Measurements from ENCODE around the gene NDUFB3. TPM values are rescaled to one million over a fixed set of nuclear protein-coding genes. Genes with fewer than 3 reads are reported as not detected.
A peak's percentile ranks its signal among the peaks of the same experiment; 100 is the strongest.
"Not testable (repeated sequence)": the region's sequence is repeated elsewhere in the genome, so short reads cannot be mapped to it uniquely, and the experiment has no call there.

Gene NDUFB3
- total RNA-seq, 2 experiments from 2014 or later: 158 to 162 TPM

DNA sequence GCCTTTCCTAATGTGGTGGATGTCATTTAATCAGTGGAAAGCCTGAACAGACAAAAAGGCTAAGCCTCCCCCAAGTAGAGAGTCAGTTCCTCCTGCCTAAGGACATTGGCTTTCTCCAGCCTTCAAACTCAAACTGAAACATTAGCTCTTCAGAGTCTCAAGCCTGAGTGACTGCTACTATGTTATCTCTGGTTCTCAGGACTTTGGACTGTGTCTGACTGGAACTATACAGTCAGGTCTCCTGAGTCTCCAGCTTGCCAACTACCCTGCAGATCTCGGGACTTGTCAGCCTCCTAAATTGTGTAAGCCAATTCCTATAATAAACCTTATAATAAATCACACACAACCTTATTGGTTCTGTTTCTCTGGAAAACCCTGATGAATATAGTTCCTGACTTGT lies 12.9 kb upstream of the NDUFB3 start:
- Mint-ChIP-seq H3K9me3 (no peaks in the 10 kb centered on the region), H3K27ac (no peak overlapping the region), H3K4me1 (ENCODE audit: low read depth) (peaks cover 37% of the 10 kb centered on the region), H3K4me3 (no peak overlapping the region), H3K36me3 (peaks cover 21% of the 10 kb centered on the region), H3K27me3 (peaks cover 1% of the 10 kb centered on the region)
- POLR2A ChIA-PET: no interaction called here
- CTCF ChIA-PET: interaction anchor here (0.6 kb wide), 1 partner anchor 72 kb away, joined by 4 read pairs; no protein-coding TSS in a partner anchor
- intact Hi-C loops (cut with micrococcal nuclease): no loop called here
- no peak for DNase-seq

DNA sequence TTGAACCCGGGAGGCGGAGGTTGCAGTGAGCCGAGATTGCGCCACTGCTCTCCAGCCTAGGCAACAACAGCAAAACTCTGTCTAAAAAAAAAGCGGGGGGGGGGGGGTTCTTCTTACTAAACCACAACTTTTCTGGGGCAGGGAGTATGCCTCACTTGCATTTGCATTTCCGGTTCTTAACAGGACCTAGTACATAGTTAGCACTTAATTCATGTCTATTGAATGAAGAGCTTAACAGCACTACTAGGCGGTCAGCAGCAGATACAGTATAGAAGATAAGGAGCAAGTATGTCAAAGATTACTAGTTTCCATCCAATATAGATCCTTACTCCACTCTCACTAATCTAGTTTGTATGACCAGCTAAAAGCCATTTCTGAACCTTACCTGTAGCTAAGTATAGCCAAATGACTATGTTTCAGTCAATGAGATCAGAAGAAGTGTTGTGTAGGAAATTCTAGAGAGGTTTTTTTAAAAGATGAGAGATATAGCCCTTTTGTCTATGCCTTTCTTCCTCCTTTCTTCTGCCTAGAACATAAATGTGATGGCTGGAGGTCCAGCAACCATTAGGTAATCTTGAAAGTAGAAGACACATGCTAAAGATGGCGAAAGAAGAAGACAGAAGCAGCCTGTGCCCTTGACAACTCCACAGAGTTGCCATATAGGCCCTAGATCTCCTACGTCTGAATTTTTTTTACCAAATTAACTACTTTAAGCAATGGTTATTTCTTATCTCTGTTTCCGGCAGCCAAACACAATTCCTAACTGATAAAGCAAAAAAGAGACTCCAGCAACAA lies 11.6 kb upstream of the NDUFB3 start:
- CTCF ChIA-PET: interaction anchor here (1.9 kb wide), 1 partner anchor 9 kb away, joined by 8 read pairs; no protein-coding TSS in a partner anchor
- intact Hi-C loops (cut with micrococcal nuclease): no loop called here
- DNase-seq: no peak
- Mint-ChIP-seq H3K4me1 (ENCODE audit: low read depth) (peaks cover 43% of the 10 kb centered on the region), H3K27me3 (peaks cover 1% of the 10 kb centered on the region), H3K36me3 (peaks cover 19% of the 10 kb centered on the region), H3K27ac (no peak overlapping the region), H3K4me3 (no peak overlapping the region), H3K9me3 (no peaks in the 10 kb centered on the region)
- POLR2A ChIA-PET: no interaction called here

DNA sequence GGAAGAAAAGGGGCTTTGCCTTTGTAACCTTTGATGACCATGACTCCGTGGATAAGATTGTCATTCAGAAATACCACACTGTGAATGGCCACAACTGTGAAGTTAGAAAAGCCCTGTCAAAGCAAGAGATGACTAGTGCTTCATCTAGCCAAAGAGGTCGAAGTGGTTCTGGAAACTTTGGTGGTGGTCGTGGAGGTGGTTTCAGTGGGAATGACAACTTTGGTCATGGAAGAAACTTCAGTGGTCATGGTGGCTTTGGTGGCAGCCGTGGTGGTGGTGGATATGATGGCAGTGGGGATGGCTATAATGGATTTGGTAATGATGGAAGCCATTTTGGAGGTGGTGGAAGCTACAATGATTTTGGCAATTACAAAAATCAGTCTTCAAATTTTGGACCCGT lies 8.3 kb upstream of the NDUFB3 start:
- Mint-ChIP-seq H3K4me3 (peak overlapping the region; percentile 65), H3K36me3 (peaks cover 12% of the 10 kb centered on the region), H3K27ac (peak overlapping the region; percentile 81), H3K4me1 (ENCODE audit: low read depth) (peaks cover 50% of the 10 kb centered on the region)
- POLR2A ChIA-PET: interaction anchor here (0.7 kb wide), 1 partner anchor 62 kb away, joined by 3 read pairs; no protein-coding TSS in a partner anchor
- CTCF ChIA-PET: interaction anchor here (0.7 kb wide), 1 partner anchor 88 kb away, joined by 4 read pairs; no protein-coding TSS in a partner anchor
- H3K27me3 Mint-ChIP-seq; H3K9me3 Mint-ChIP-seq; intact Hi-C loops (cut with micrococcal nuclease): not testable (repeated sequence)
- peak; percentile 72 for DNase-seq

DNA sequence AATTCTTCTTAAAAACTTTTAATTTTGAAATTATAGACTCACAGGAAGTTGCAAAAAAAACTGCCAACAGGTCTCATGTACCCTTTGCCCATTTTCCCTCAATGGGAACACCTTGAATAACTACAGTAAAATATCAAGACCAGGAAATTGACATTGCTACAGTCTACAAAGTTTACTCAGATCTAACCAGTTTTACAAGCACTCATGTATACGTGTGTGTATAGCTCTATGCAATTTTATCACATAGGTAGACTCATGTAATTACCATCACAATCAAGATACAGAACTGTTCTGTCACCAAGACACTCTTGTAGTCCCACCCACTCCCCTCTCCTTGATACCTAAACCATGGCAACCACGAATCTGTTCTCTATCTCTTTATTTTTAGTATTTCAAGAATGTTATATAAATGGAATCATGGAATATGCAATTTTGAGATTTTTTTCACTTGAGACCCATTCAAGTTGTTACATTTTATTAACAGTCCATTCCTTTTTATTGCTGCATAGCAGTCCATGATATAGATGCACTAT lies 6.9 kb upstream of the NDUFB3 start:
- H3K9me3 Mint-ChIP-seq: no peaks in the 10 kb centered on the region
- no peak overlapping the region for H3K4me3 Mint-ChIP-seq
- POLR2A ChIA-PET: interaction anchor here (0.6 to 0.9 kb wide), 2 partner anchors 36 to 89 kb away, joined by 3 to 4 read pairs; no protein-coding TSS in a partner anchor
- no peak overlapping the region for H3K27ac Mint-ChIP-seq
- intact Hi-C loops (cut with micrococcal nuclease): loop anchor here (5.0 kb wide), 1 partner anchor 143 kb away; no protein-coding TSS in a partner anchor
- peaks cover 9% of the 10 kb centered on the region for H3K36me3 Mint-ChIP-seq
- peaks cover 53% of the 10 kb centered on the region for H3K4me1 Mint-ChIP-seq (ENCODE audit: low read depth)
- no peak for DNase-seq
- CTCF ChIA-PET: interaction anchor here (1.5 to 1.7 kb wide), 3 partner anchors 102 to 167 kb away, joined by 3 to 7 read pairs (median 5); partner anchors contain the start of gene ORC2
- peaks cover 1% of the 10 kb centered on the region for H3K27me3 Mint-ChIP-seq

DNA sequence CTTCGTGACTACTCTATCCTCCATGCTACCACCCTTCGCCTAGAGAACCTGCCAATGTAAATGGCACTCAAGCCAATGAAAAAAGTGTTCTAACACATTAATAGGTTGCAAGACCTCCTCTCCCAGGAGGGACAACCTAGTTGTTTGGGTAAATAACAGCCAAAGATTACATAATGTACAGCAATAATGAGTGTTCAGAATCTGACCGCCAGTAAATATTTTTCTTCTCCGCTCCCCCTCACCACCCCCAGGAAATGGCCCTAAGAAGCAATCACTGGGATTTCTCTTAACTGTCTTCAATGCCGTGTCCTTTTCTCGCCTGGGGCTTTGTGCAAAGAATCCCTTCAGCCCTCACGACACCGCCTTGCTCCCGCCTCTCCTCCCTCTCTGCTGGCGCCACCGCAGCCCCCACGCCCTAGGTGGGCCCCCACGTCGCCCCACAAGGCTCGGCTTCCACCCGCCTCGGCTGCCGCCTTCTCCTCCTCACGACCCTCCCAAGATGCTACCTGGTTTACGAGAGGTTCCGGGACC lies 788 bp upstream of the NDUFB3 start:
- intact Hi-C loops (cut with micrococcal nuclease): loop anchor here (1.0 kb wide), 8 partner anchors 46 to 260 kb away; partner anchors contain the start of genes BZW1, CLK1, NIF3L1 and PPIL3
- ChIA-PET CTCF (interaction anchor here (0.6 to 4.3 kb wide), 10 partner anchors 17 to 170 kb away, joined by 3 to 72 read pairs (median 5); partner anchors contain the start of gene ORC2), POLR2A (interaction anchor here (0.6 to 1.0 kb wide), 2 partner anchors 45 to 47 kb away, joined by 3 read pairs; partner anchors contain the start of gene CFLAR)
- H3K27me3 Mint-ChIP-seq: no peaks in the 10 kb centered on the region
- H3K9me3 Mint-ChIP-seq: no peaks in the 10 kb centered on the region
- no peak for DNase-seq
- peaks cover 53% of the 10 kb centered on the region for H3K4me1 Mint-ChIP-seq (ENCODE audit: low read depth)
- H3K36me3 Mint-ChIP-seq: peaks cover 4% of the 10 kb centered on the region
- H3K4me3 Mint-ChIP-seq: peak overlapping the region; percentile 91
- peak overlapping the region; percentile 86 for H3K27ac Mint-ChIP-seq

DNA sequence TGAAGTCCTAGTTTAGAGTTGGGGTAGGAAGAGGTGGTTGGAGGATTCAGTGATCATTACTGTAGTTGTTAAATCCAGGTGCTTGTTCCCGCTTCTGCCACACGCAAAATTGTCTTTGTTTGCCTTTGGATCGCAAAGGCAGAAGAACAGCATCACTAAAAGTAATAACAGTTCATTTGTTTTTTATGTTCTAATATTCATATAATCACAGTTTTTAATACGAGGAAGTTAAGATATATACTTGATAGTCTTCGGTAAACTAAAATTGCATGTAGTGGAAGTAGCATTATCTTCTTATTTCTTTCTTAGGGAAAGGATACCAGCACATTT lies 365 bp downstream of the NDUFB3 start:
- no peaks in the 10 kb centered on the region for H3K27me3 Mint-ChIP-seq
- H3K27ac Mint-ChIP-seq: peak overlapping the region; percentile 86
- H3K36me3 Mint-ChIP-seq: peaks cover 4% of the 10 kb centered on the region
- H3K4me1 Mint-ChIP-seq (ENCODE audit: low read depth): peaks cover 48% of the 10 kb centered on the region
- POLR2A ChIA-PET: interaction anchor here (0.8 to 1.2 kb wide), 5 partner anchors 42 to 183 kb away, joined by 3 to 9 read pairs (median 4); partner anchors contain the start of genes NIF3L1, ORC2 and PPIL3
- H3K4me3 Mint-ChIP-seq: peak overlapping the region; percentile 91
- intact Hi-C loops (cut with micrococcal nuclease): no loop called here
- no peaks in the 10 kb centered on the region for H3K9me3 Mint-ChIP-seq
- CTCF ChIA-PET: interaction anchor here (1.0 to 1.1 kb wide), 2 partner anchors 109 to 166 kb away, joined by 4 read pairs; partner anchors contain the start of gene ORC2
- no peak for DNase-seq

DNA sequence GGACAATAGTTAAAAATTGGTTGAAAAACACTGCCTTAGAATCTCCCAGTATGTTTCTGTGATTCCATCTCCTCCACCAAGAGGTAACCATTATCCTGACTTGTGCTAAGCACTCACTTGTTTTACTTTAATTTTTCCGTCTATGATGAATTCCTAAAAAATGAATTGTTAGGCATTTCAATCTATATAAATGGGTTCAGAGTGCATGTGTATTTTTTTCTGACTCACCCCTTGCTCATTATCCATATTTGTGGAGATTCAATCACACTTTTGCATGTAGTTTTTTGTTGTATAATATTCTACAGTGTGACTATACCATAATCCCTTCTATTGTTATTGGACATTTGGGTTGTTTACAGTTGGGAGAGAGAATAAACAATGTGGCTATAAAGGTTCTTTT lies 1.3 kb downstream of the NDUFB3 start:
- Mint-ChIP-seq H3K9me3 (no peaks in the 10 kb centered on the region), H3K27me3 (no peaks in the 10 kb centered on the region), H3K4me1 (ENCODE audit: low read depth) (peaks cover 48% of the 10 kb centered on the region), H3K4me3 (peak overlapping the region; percentile 55), H3K27ac (no peak overlapping the region), H3K36me3 (peaks cover 4% of the 10 kb centered on the region)
- intact Hi-C loops (cut with micrococcal nuclease): no loop called here
- DNase-seq: no peak
- ChIA-PET POLR2A (interaction anchor here (1.2 kb wide), 1 partner anchor 53 kb away, joined by 9 read pairs; no protein-coding TSS in a partner anchor), CTCF (interaction anchor here (1.1 kb wide), 1 partner anchor 166 kb away, joined by 4 read pairs; no protein-coding TSS in a partner anchor)

DNA sequence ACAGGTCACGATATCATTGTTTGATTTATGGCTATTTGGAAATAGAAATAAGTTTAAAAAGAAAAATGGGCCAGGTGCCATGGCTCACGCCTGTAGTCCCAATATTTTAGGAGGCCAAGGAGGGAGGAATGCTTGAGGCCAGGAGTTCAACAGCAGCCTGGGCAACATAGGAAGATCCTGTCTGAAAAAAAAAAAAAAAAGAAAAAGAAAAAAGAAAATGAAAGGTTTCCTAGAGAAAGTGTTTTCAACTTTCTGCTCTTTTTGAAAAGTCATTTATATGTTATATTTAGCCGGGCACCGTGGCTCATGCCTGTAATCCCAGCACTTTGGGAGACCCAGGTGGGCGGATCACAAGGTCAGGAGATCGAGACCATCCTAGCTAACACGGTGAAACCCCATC lies 3.2 kb downstream of the NDUFB3 start:
- no peaks in the 10 kb centered on the region for H3K9me3 Mint-ChIP-seq
- ChIA-PET CTCF (interaction anchor here (1.5 kb wide), 1 partner anchor 102 kb away, joined by 4 read pairs; no protein-coding TSS in a partner anchor), POLR2A (no interaction called here)
- DNase-seq: no peak
- H3K36me3 Mint-ChIP-seq: peaks cover 7% of the 10 kb centered on the region
- no peaks in the 10 kb centered on the region for H3K27me3 Mint-ChIP-seq
- H3K4me3 Mint-ChIP-seq: no peak overlapping the region
- intact Hi-C loops (cut with micrococcal nuclease): no loop called here
- H3K4me1 Mint-ChIP-seq (ENCODE audit: low read depth): peaks cover 33% of the 10 kb centered on the region
- no peak overlapping the region for H3K27ac Mint-ChIP-seq

DNA sequence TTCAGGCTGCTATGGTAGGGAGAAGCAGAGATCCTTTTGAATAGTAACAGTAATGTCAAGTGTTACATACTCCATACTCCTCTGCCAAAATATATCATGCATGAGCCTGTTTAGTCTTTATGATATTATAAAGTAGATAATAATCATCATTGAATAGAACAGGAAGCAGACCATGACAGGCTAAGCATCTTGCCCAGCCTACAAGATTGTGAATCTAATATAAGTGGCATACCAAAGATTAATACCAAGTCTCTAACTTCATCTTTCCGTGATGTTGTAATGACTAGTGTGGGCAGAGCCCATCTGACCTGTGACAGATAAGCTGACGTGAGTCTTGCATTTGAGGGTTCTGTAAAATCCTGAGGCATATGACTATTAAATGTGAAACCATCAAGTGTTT lies 13.1 kb downstream of the NDUFB3 start:
- ChIA-PET CTCF (no interaction called here), POLR2A (no interaction called here)
- H3K27me3 Mint-ChIP-seq: no peaks in the 10 kb centered on the region
- peaks cover 15% of the 10 kb centered on the region for H3K36me3 Mint-ChIP-seq
- intact Hi-C loops (cut with micrococcal nuclease): no loop called here
- no peak for DNase-seq
- H3K27ac Mint-ChIP-seq: no peak overlapping the region
- H3K9me3 Mint-ChIP-seq: no peaks in the 10 kb centered on the region
- peaks cover 5% of the 10 kb centered on the region for H3K4me1 Mint-ChIP-seq (ENCODE audit: low read depth)
- no peak overlapping the region for H3K4me3 Mint-ChIP-seq

DNA sequence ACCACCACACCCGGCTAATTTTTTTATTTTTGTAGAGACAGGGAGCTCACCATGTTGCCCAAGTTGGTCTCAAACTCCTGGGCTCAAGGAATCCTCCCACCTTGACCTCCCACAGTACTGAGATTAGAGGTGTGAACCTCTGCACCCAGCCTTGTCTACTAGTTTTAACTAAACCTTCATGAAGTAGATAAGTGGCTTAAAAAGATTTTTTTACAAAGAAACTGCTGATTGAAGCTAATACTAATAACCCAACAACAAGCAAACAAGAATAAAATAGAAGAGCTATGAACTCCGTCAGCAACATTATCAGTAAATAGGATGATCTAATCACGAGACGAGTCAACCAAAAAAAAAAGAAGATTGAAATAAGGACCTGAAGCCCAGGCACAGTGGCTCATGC lies 18.8 kb downstream of the NDUFB3 start:
- Mint-ChIP-seq H3K4me1 (ENCODE audit: low read depth) (no peaks in the 10 kb centered on the region), H3K36me3 (peaks cover 11% of the 10 kb centered on the region), H3K4me3 (no peak overlapping the region), H3K27ac (no peak overlapping the region), H3K27me3 (no peaks in the 10 kb centered on the region), H3K9me3 (no peaks in the 10 kb centered on the region)
- intact Hi-C loops (cut with micrococcal nuclease): no loop called here
- ChIA-PET CTCF (interaction anchor here (0.6 kb wide), 1 partner anchor 46 kb away, joined by 5 read pairs; no protein-coding TSS in a partner anchor), POLR2A (interaction anchor here (1.1 kb wide), 1 partner anchor 26 kb away, joined by 3 read pairs; no protein-coding TSS in a partner anchor)
- no peak for DNase-seq

DNA sequence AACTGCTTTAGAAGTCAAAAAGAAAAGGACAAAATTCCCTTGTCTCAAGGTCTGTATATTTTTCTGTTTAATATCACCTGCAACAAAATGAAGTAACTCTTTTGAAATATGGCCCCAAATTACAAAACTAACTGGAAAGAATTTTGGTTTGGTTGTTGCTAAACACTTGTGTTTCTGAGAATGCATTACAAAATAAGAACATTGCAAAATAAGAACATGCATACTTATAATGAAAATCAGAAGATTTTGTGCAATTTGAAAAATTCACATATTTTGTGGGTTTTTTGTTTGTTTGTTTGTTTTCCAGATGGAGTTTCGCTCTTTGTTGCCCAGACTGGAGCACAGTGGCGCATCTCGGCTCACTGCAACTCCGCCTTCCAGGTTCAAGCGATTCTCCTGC lies 21.8 kb downstream of the NDUFB3 start:
- Mint-ChIP-seq H3K4me1 (ENCODE audit: low read depth) (no peaks in the 10 kb centered on the region), H3K27ac (no peak overlapping the region), H3K36me3 (peaks cover 3% of the 10 kb centered on the region), H3K9me3 (no peaks in the 10 kb centered on the region), H3K4me3 (no peak overlapping the region), H3K27me3 (no peaks in the 10 kb centered on the region)
- POLR2A ChIA-PET: no interaction called here
- CTCF ChIA-PET: no interaction called here
- intact Hi-C loops (cut with micrococcal nuclease): no loop called here
- no peak for DNase-seq

DNA sequence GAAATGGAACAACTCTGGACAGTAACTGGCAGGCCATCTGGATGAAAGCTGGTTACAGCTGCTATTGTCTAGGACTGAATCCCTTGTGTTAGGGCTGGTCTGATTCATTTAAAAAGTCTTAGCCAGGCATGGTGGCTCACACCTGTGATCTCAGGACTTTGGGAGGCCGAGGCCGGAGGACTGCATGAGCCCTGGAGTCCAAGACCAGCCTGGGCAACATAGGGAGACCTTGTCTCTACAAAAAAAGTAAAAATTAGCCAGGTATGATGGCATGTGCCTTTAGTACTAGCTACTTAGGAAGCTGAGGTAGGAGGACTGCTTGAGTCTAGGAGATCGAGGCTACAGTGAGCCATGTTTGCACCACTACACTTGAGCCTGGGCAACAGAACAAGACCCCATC lies 28.7 kb downstream of the NDUFB3 start:
- intact Hi-C loops (cut with micrococcal nuclease): no loop called here
- Mint-ChIP-seq H3K36me3 (no peaks in the 10 kb centered on the region), H3K27ac (no peak overlapping the region), H3K9me3 (no peaks in the 10 kb centered on the region), H3K27me3 (no peaks in the 10 kb centered on the region), H3K4me3 (no peak overlapping the region), H3K4me1 (ENCODE audit: low read depth) (no peaks in the 10 kb centered on the region)
- no peak for DNase-seq
- ChIA-PET CTCF (interaction anchor here (0.6 to 0.7 kb wide), 2 partner anchors 125 to 136 kb away, joined by 3 read pairs; no protein-coding TSS in a partner anchor), POLR2A (interaction anchor here (1.1 kb wide), 1 partner anchor 9 kb away, joined by 3 read pairs; no protein-coding TSS in a partner anchor)
